ENCODE measurements around the gene CIP2A. TPM values are rescaled to one million over a fixed set of nuclear protein-coding genes. Genes with fewer than 3 reads are reported as not detected.

The CIP2A gene
- total and polyA plus RNA-seq, 2 of the 13 experiments (the other 11 are each of a cell fraction or from before 2014, with no cell fraction given): 7.8 to 36.9 TPM

GRCh38 chr3:108605028-108605427, 15.8 kb upstream of the CIP2A start:
- H3K4me2 ChIP-seq (ENCODE audit: low read depth, low read length): no peak overlapping the region
- WGBS (ENCODE audit: low lambda C conversion rate): 96% methylated on average over 2 of the region's 2 CpGs
- H3K27ac ChIP-seq (ENCODE audit: extremely low read length, insufficient read depth, low read length): no peak overlapping the region
- ChIA-PET CTCF (ENCODE audit: low intra/inter-chr PET ratio, low total read pairs) (no interaction called here), POLR2A (no interaction called here)
- no peaks in the 10 kb centered on the region for H3K36me3 ChIP-seq (replicated peaks in 1 of 2; ENCODE audit: control insufficient read depth in 1 of 2, insufficient read depth in 2 of 2, low read length in 2 of 2)
- intact Hi-C loops (cut with micrococcal nuclease; ENCODE audit: unreplicated experiment): no loop called here
- no peaks in the 10 kb centered on the region for H4K20me1 ChIP-seq (ENCODE audit: insufficient read depth, low read length)
- no peaks in the 10 kb centered on the region for H3K9me3 ChIP-seq (ENCODE audit: low read length)
- no peaks in the 10 kb centered on the region for H3K79me2 ChIP-seq (ENCODE audit: insufficient read depth, low read length)
- TF ChIP-seq ZNF768 (CRISPR knock-in tag; IDR thresholded peaks at IDR 0.05): no peak
- no peak for TF ChIP-seq MIXL1 (CRISPR knock-in tag; IDR thresholded peaks at IDR 0.05)
- no peak for TF ChIP-seq ZNF598 (CRISPR knock-in tag; IDR thresholded peaks at IDR 0.05; ENCODE audit: borderline replicate concordance)
- no peak for TF ChIP-seq ZNF577 (CRISPR knock-in tag; IDR thresholded peaks at IDR 0.05; ENCODE audit: borderline replicate concordance, low read depth)
- no peak for TF ChIP-seq ZNF468 (CRISPR knock-in tag; IDR thresholded peaks at IDR 0.05)
- no peak for TF ChIP-seq TGIF2 (CRISPR knock-in tag; IDR thresholded peaks at IDR 0.05)
- TF ChIP-seq MZF1 (CRISPR knock-in tag; IDR thresholded peaks at IDR 0.05; ENCODE audit: borderline replicate concordance): no peak
- TF ChIP-seq IRF9 (CRISPR knock-in tag; IDR thresholded peaks at IDR 0.05; ENCODE audit: borderline replicate concordance): no peak
- TF ChIP-seq GABPA (IDR thresholded peaks at IDR 0.05; ENCODE audit: low read depth, low read length): no peak
- TF ChIP-seq GABPA (CRISPR knock-in tag; IDR thresholded peaks at IDR 0.05; ENCODE audit: low read depth): no peak
- DNase-seq (ENCODE audit: low spot score) (no peak), ATAC-seq (no peak), FAIRE-seq (no peak)
- in situ Hi-C loops (cut with HindIII; ENCODE audit: extremely low pct_ligation_motif_present, low pct_unique_long_range_greater_than_20kb): no loop called here
- no TSS peak for BruUV-seq (replicated peaks)
- H3K4me1 ChIP-seq (ENCODE audit: insufficient read depth, low read length): no peaks in the 10 kb centered on the region
- no peak overlapping the region for H3K9ac ChIP-seq (ENCODE audit: insufficient read depth, low read depth, low read length)
- no peak overlapping the region for H3K4me3 ChIP-seq (replicated peaks in 1 of 3; ENCODE audit: insufficient read depth in 1 of 3, low read depth in 2 of 3, low read length in 3 of 3)
- no peaks in the 10 kb centered on the region for H3K27me3 ChIP-seq (ENCODE audit: control insufficient read depth in 1 of 2, insufficient read depth in 2 of 2, low read length in 2 of 2)
- H2AFZ ChIP-seq (ENCODE audit: low read length): no peak overlapping the region

GRCh38 chr3:108603691-108604090, 14.5 kb upstream of the CIP2A start:
- ATAC-seq (no peak), FAIRE-seq (no peak), DNase-seq (ENCODE audit: low spot score) (no peak)
- no peak overlapping the region for H2AFZ ChIP-seq (ENCODE audit: low read length)
- H4K20me1 ChIP-seq (ENCODE audit: insufficient read depth, low read length): no peaks in the 10 kb centered on the region
- H3K36me3 ChIP-seq (replicated peaks in 1 of 2; ENCODE audit: control insufficient read depth in 1 of 2, insufficient read depth in 2 of 2, low read length in 2 of 2): no peaks in the 10 kb centered on the region
- H3K4me2 ChIP-seq (ENCODE audit: low read depth, low read length): no peak overlapping the region
- no peak overlapping the region for H3K4me3 ChIP-seq (replicated peaks in 1 of 3; ENCODE audit: insufficient read depth in 1 of 3, low read depth in 2 of 3, low read length in 3 of 3)
- H3K4me1 ChIP-seq (ENCODE audit: insufficient read depth, low read length): no peaks in the 10 kb centered on the region
- ChIA-PET CTCF (ENCODE audit: low intra/inter-chr PET ratio, low total read pairs) (no interaction called here), POLR2A (interaction anchor here (2.0 kb wide), 1 partner anchor 14 kb away, joined by 9 read pairs; the partner anchor contains the start of genes CIP2A and DZIP3)
- H3K9me3 ChIP-seq (ENCODE audit: low read length): no peaks in the 10 kb centered on the region
- in situ Hi-C loops (cut with HindIII; ENCODE audit: extremely low pct_ligation_motif_present, low pct_unique_long_range_greater_than_20kb) (no loop called here), intact Hi-C loops (cut with micrococcal nuclease; ENCODE audit: unreplicated experiment) (no loop called here)
- no peaks in the 10 kb centered on the region for H3K27me3 ChIP-seq (ENCODE audit: control insufficient read depth in 1 of 2, insufficient read depth in 2 of 2, low read length in 2 of 2)
- no TSS peak for BruUV-seq (replicated peaks)
- H3K27ac ChIP-seq (ENCODE audit: extremely low read length, insufficient read depth, low read length): no peak overlapping the region
- H3K9ac ChIP-seq (ENCODE audit: insufficient read depth, low read depth, low read length): no peak overlapping the region
- no peaks in the 10 kb centered on the region for H3K79me2 ChIP-seq (ENCODE audit: insufficient read depth, low read length)
- no peak for TF ChIP-seq NFE2 (CRISPR knock-in tag; IDR thresholded peaks at IDR 0.05)
- TF ChIP-seq ZNF564 (CRISPR knock-in tag; IDR thresholded peaks at IDR 0.05): no peak
- no peak for TF ChIP-seq ARID3A (IDR thresholded peaks at IDR 0.05; ENCODE audit: low read depth, low read length)
- TF ChIP-seq TERF1 (CRISPR knock-in tag; IDR thresholded peaks at IDR 0.05): no peak
- no peak for TF ChIP-seq HDAC2 (CRISPR knock-in tag; IDR thresholded peaks at IDR 0.05)
- TF ChIP-seq ZBTB26 (CRISPR knock-in tag; IDR thresholded peaks at IDR 0.05; ENCODE audit: borderline replicate concordance): no peak
- no peak for TF ChIP-seq ZNF3 (CRISPR knock-in tag; IDR thresholded peaks at IDR 0.05)
